Stimulated activated CD4-positive, alpha-beta T cell treated with anti-CD3 and anti-CD28 coated beads, Interleukin-12 subunit alpha, Interleukin-12 subunit beta, amount 100 ng/mL, for 4 hours (primary cell): ENCODE results near the gene UBE2S.

Experiments
- DNase-seq: peaks from one replicate; pipeline ENCODE4 v3.0.0-alpha.2; 2020

UBE2S gene

GRCh38 chr19:55382013-55382412, 25.6 kb downstream of the UBE2S start:
- DNase-seq: no peak

- DNase-seq: no peak
Observed at GRCh38 chr19:55379174-55379573, 28.4 kb downstream of the UBE2S start.

GRCh38 chr19:55377356-55378131, 30.0 kb downstream of the UBE2S start:
- DNase-seq: no peak

GRCh38 chr19:55376241-55376933, 31.2 kb downstream of the UBE2S start, which contains the start of gene TMEM190:
TMEM190 (plus strand) TSS chr19:55376826; CDS start chr19:55376854, 28 bp downstream.
- no peak for DNase-seq

- DNase-seq: no peak
Observed at GRCh38 chr19:55373993-55374757, 33.4 kb downstream of the UBE2S start.

GRCh38 chr19:55373306-55373992, 34.1 kb downstream of the UBE2S start:
- DNase-seq: no peak

- DNase-seq: no peak
Observed at GRCh38 chr19:55372316-55373081, 35.1 kb downstream of the UBE2S start.

- DNase-seq: no peak
Observed at GRCh38 chr19:55370305-55370988, 37.1 kb downstream of the UBE2S start, which contains the start of gene IL11. IL11 (minus strand) TSS chr19:55370463; CDS start chr19:55370310, 153 bp downstream.

- DNase-seq: no peak
Observed at GRCh38 chr19:55369653-55370304, 37.8 kb downstream of the UBE2S start.

GRCh38 chr19:55368701-55369563, 38.7 kb downstream of the UBE2S start:
- no peak for DNase-seq

GRCh38 chr19:55368106-55368505, 39.5 kb downstream of the UBE2S start:
- no peak for DNase-seq

GRCh38 chr19:55366790-55367189, 40.8 kb downstream of the UBE2S start:
- no peak for DNase-seq

- no peak for DNase-seq
Observed at GRCh38 chr19:55365964-55366363, 41.6 kb downstream of the UBE2S start.

GRCh38 chr19:55365245-55365644, 42.3 kb downstream of the UBE2S start:
- DNase-seq: no peak

- no peak for DNase-seq
Observed at GRCh38 chr19:55362990-55363716, 44.4 kb downstream of the UBE2S start, which contains the start of gene GARIN5B. GARIN5B (minus strand) TSS chr19:55363260; CDS start chr19:55363066, 194 bp downstream.

- DNase-seq: no peak
Observed at GRCh38 chr19:55362174-55362989, 45.2 kb downstream of the UBE2S start.

- no peak for DNase-seq
Observed at GRCh38 chr19:55360902-55361301, 46.7 kb downstream of the UBE2S start.
